Erythroblast (primary cell): ENCODE results near the gene SPRYD4.

Source experiments
- GATA1 ChIP-seq: IDR thresholded peaks from 2 replicates; pipeline ENCODE4 v1.6.1; 2011; ENCODE audit warnings: low read depth, mild to moderate bottlenecking, control low read depth, low read length, moderate library complexity
- POLR2A ChIP-seq: IDR thresholded peaks from 2 replicates; pipeline ENCODE4 v1.6.1; 2011; ENCODE audit warnings: mild to moderate bottlenecking, low read length

DNA sequence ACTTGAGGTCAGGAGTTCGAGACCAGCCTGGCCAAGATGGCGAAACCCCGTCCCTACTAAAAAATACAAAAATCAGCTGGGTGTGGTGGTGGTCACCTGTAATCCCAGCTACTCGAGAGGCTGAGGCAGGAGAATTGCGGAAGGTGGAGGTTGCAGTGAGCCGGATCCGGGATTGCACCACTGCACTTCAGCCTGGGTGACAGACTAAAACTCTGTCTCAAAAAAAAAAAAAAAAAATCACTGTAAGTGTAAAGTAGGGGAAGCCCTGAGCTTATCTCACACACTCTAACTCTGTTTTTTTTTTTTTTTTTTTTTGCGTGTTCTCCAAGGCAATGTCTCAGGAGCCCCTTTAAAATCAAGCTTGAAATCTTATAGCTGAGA, 52.8 kb downstream of the SPRYD4 start:
- no peak for TF ChIP-seq POLR2A
- no peak for TF ChIP-seq GATA1
